SHP77 (cell line): ENCODE data around the gene PEX5.
"Not testable (repeated sequence)": the region's sequence is repeated elsewhere in the genome, so short reads cannot be mapped to it uniquely, and the experiment has no call there.

Experiments used
- DNase-seq, 2 experiments: peaks; one replicate each; lab custom pipeline; 2025; lab: John Stamatoyannopoulos, UW

PEX5 gene

DNA sequence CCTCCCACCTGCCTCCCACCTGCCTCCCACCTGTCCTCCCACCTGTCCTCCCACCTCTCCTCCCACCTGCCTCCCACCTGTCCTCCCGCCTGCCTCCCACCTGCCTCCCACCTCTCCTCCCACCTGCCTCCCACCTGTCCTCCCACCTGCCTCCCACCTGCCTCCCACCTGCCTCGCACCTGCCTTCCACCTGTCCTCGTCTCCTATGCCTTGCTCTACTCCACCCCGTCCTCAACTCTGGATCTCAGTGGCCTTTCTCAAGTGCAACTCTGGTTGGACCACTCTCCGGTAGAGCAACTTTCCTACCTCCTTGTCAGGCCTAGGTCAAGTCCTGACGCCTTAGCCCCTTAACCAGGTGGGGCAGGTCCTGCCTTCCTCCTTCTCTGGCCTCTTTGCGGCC is 29.3 kb upstream of the PEX5 start:
- no peak for DNase-seq

DNA sequence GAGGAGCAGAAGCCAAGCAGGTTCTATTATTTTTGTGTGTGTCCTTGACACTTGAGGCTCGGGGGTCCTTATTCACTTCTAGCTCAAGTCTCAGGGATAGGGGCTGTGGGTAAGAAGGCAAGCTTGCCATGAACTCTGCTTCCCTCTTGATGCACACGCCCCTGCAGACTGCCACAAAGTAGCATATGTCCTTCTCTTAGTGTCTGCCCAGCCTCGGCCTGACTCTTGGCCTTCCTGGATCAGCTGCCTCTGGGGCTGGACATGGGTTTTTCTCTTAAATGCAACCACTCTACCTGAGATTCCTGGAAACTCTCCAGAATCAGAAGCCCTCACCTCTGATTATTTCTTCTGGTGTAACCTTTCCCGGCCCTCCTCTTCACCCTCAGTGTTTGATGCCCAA is 28.2 kb upstream of the PEX5 start:
- no peak for DNase-seq

DNA sequence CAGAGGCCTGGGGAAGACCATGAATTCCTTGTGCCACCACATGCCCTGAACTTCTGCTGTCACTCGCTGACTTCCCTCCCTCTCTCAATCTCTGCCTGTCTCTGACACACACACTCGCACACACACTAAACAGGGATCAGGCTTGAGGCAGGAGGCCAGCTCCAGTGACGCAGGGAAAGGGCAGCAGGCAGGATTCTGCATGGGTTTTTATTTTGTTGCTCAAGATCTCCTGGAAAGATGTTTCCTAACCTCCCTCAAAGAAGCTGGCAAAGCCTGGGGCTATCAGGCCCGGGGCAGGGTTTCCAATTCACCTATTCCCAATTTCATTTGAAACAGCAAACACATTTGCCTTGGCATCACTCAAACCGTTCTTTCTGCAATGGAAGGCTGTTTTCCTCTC is 27.7 kb upstream of the PEX5 start:
- DNase-seq, result no peak

DNA sequence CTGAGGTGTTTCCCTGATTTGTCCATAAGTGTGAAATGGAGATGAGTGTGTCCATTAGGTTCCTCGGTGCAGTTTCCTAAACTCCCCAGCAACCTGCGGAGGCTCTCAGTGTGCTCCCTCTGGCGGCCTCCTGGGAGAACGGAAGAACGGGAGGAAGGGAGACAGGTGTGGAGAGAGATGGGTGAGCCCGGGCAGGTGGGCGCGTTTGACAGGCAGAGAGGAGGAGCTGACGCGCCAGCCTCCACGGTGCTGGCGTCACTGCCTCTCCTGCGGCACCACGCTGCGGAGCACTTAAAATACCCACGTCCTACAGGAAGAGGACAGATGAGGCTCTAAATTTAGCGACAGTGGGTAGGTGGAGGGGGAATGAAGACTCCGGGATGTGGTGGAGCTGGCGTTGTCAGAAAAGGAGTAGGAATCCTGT is 26.8 kb upstream of the PEX5 start:
- DNase-seq, result peak; percentile 22 to 52

DNA sequence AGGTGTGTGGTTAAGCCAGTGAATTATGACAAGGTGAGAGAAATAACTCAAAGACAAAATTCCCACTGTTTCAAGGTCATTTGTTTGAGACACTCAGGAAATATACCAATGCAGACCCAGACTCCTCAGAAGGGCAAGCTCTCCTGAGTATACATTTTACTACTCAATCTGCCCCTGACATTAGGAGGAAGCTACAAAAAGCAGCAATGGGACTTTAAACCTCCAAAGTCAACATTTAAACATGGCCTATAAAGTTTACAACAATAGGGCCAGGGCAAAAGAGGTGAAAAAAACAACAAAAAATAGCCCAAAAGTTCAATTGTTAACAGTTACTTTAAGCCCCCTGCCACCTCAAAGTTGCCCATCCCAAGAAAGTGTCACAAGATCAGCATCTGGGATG is 19.5 kb upstream of the PEX5 start:
- DNase-seq, result no peak

DNA sequence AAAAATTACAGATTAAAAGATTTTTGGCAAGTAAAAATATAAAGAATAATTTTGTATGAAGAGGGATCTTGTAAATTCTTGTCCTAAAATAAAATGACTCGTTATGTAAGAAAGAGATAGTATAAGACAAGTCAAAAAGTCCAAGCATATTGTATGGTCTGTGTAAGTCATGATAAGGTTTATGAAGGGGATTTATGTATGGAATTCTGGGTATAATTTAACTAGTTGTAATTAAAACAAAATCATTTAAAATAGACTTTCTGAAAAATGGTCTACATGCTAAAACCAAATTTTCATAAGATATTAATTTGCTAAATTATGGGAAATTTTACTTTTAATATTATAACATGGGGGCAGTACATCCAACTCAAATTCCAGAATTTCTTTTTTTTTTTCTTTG is 17.6 kb upstream of the PEX5 start:
- no peak for DNase-seq

DNA sequence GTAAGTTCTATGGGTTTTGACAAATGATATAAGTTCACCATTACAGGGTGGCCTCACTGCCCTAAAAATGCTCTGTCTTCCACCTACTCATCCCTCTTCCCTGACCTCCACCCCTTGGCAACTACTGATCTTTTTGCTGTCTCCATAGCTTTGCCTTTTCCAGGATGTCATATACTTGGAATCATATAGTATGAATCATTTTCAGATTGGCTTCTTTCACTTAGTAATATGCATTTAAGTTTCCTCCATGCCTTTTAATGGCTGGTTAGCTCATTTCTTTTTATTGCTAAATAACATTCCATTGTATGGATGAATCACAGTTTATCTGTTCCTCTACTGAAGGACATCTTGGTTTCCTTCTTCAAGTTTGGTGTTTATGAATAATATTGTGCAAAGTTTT is 14.0 kb upstream of the PEX5 start:
- DNase-seq, result no peak

DNA sequence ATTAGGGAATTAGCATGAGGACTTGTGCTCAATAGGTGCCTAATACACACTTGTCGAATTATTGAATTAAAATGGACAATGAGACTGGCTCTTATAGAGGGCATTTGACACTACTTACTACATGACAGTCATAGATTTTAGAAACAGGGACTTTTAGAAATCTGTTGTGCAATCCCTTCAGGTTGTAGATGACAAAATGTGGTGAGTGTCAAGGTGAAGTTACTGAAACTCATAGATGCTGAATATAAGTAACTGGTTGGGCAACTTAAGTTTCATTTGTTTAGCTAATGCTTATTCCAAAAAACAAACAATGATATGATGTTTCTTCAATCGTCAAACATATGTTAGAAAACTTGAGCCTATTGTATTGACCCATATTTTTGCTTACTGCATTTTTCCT is 12.9 kb upstream of the PEX5 start:
- no peak for DNase-seq

DNA sequence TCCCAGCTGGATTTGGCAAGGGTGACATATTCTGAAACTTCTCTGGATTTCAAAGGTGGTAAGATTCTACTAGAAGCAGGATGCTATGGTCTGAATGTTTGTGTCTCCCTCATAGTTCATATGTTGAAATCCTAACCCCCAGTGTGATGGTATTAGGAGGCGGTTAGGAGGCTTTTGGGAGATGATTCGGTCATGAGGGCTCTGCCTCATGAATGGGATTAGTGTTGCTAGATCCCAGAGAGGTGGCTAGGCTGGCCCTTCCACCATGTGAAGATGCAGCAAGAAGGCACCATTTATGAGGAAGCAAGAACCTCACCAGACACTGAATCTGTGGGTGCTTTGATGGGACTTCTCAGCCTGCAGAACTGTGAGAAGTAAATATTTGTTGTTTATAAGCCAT is 11.0 kb upstream of the PEX5 start:
- no peak for DNase-seq

DNA sequence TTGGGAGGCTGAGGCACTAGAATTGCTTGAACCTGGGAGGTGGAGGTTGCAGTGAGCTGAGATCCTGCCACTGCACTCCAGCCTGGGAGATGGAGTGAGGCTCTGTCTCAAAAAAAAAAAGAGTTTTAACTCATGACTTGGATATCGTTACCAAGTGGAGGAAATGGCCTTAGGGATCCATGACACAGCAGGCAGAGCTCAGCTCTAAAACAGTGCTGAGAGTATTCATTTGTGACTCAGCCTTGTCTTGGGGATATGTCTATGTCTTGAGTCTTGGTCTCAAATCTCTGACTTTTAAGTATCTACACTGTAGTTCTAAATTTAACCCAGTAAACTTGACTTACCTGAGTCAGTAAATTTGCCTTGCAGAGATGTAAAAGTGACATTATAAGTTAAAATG is 8.8 kb upstream of the PEX5 start:
- no peak for DNase-seq

DNA sequence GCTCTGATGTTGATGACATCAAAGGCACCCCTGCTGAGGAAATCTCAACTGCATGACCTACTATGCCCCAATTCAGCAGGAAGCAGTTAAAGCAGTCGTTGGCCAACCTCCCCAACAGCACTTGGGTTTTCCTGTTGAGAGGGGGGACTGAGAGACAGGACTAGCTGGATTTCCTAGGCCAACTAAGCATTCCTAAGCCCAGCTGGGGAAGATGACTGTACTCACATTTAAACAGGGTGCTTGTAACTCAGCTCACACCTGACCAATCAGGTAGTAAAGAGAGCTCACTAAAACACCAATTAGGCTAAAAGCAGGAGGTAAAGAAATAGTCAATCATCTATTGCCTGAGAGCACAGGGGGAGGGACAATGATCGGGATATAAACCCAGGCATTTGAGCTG is 3.4 kb upstream of the PEX5 start:
- not testable (repeated sequence) for DNase-seq

DNA sequence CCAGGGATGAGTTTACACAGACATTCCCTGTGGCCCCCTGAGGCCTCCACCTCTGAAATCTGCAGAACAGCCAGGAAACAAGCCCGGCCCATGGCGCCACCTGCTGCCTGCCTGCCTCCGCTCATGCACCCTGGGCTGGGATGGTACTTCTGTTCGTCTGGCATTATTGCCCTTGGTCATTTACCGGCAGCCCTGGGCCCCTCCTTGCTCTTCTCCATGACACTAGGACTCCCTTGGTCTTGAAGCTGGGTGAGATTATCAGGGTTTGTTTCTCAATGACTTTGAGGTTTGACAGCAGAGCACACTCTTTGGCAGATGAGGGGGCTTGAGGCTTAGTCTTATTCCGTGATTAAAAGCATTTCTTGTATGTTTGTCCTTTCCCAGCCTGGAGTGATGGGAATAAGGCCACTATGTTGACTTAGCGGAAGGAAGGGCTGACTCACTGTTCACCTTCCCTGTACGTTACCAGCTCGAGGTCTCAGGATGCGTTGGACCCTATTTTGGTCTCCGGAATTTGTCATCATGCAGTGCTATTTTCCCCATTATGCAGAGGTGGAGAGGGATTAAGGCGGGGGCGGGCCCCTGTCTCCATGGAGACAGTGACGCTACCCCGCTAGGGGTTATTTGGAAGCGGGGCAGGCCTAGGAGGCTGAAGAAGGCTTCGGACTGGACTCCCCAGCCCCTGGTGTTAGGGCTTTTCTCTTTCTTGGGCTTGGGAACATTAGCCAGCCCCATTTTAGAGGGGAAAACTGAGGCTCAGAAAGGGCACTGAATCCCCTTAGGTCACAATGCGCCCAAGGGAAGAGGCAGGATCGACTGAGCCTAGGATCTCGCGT is 706 bp upstream of the PEX5 start:
- peak; percentile 50 to 68 for DNase-seq

DNA sequence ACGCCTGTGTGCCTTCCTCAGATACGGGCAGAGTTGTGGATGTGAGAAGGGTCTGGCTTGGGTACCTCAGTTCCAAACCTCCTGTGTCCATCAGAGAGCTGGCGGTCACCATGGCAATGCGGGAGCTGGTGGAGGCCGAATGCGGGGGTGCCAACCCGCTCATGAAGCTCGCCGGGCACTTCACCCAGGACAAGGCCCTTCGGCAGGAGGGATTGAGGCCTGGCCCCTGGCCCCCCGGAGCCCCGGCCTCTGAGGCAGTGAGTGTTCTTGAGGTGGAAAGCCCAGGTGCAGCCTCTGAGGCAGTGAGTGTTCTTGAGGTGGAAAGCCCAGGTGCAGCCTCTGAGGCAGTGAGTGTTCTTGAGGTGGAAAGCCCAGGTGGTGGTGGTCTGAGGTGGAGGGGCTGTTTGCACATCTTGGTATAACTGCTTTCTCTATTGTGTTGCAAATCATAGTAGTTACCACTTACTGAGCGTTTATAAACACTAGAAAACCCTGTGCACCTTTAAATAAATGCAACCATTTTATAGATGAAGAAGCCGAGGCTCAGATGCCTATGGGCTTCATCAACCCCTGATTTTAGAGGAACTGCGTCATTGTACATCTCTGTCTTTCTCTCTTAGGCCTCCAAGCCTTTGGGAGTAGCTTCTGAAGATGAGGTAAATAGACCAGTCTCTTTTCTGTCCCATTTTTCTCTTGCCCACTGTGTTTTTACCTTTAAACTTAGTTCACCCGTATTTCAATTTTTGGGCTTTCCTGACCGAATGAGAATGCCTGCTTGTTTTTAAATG is 976 bp downstream of the PEX5 start:
- DNase-seq, result no peak

DNA sequence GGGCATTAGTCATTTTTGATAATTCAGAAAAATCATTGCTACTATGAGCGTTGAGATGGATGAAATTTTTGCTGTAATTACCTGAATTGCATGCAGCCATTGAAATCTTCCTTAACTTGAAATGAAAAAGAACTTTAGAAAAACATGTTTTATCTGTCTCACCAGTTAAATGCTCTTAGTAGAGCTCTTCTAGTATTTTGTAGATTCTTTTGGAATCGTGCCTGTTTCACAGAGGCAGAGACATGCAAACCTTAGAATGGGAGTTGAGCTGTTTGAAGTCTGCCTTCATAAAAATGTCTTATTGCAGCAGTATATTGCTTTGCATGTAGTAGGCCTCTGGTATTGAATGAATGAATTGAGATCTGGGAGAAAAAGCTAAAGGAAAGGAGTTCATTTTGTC is 4.2 kb downstream of the PEX5 start:
- no peak for DNase-seq

DNA sequence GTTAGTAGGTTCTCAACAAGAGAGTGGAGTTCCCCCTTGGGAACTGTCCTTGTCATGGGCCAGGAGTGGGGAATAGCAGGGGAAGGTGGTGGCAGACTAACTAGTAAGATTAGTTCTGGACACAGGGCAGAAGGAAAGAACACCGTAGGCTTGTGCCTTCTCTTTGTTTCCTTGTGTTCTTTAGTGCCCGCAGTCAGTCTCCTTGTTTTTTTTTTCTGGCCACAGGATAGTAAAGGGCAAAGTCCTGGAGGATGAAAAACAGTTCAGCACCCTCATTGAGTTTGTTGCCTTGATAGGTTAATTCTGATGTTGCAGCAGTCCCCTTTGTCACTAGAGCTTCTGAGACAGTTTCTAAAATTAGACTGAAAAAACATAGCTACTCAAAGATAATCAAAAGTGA is 8.4 kb downstream of the PEX5 start:
- DNase-seq, result no peak

DNA sequence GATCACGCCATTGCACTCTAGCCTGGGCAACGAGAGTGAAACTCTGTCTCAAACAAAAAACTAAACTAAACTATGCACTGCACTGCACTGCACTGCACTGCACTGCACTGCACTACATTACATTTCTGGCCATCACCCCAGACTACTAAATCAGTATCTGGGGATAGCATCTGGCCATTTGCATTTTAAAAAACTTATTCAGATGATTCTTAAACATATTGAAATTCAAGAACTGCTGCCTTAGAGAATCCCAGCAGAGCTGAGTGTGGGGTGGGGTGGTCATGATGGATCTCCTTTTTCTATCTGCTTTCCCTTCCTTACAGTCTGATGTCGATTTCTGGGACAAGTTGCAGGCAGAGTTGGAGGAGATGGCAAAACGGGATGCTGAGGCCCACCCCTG is 13.6 kb downstream of the PEX5 start:
- no peak for DNase-seq

DNA sequence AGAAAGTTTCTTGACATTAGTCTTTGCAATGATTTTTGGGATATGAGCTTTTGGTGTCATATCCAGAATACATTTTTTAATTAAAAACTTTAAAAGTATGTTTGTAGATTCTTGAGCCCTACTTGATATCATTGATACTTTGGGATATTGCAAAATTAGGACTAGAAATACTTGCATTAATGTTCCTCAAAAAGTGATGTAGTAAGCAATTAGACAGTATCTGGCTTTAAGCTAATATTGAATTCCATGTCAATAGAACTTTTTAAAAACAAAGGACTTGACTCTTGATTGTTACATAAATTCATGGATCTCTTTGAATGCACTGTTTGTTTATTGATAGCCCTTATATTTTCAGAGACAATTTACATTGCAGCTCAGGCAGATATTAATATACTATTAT is 15.6 kb downstream of the PEX5 start:
- no peak for DNase-seq

DNA sequence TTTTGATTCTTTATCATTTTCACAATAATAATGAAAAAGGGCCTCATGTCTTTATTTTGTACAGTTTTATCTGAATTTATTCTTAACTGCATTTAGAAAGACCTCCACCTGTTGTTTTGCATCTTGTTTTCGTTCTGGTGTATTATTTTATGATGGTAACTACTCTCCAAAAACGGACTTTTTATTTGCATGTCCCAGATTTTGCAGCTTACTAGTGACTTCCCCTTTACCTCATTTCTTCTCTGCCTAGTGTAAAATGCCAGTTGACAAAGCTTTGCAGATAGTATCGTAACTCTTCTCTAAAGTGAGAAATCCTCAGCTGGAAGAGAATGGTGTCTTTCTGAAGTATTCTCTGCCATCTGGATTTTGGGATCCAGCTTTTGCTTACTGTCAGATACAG is 17.2 kb downstream of the PEX5 start:
- no peak for DNase-seq

DNA sequence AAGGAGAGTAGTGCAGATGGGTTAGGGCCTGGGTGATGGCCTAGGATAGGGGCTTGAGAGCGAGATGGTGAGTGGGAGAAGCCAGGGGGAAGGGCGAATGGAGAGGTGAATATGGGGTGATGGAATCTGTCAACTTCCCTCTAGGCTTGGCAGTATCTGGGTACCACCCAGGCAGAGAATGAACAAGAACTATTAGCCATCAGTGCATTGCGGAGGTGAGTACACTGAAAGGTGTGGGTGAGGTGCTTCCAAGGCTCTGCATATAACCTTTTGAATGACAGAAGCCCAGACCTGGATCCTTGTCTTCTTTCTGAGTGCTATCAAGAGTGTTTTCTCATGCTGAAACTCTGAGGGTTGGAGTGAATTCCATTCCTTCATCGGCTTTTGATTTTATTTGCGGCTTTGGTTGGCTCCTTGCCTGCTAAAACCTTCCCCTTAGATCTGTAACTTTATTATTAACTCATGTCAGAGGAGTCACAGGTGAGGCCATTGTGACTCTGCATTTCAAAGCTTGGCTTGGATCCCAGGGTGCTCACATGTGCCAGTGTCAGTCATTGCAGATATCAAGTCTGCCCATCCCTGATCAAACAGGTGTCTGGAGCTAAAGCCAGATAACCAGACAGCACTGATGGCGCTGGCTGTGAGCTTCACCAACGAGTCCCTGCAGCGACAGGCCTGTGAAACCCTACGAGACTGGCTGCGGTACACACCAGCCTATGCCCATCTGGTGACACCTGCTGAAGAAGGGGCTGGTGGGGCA is 18.6 kb downstream of the PEX5 start:
- no peak for DNase-seq

DNA sequence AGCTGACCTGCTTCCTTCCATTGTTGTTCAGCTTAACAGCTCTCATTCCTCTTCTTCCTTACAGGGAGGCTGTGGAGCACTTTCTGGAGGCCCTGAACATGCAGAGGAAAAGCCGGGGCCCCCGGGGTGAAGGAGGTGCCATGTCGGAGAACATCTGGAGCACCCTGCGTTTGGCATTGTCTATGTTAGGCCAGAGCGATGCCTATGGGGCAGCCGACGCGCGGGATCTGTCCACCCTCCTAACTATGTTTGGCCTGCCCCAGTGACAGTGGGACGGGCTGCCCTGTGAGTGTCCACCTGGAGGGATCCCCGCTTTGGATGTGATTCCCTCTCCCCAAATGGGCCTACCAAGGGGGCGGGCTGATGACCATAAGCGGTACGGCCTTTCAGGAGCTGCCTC is 20.5 kb downstream of the PEX5 start:
- no peak for DNase-seq

DNA sequence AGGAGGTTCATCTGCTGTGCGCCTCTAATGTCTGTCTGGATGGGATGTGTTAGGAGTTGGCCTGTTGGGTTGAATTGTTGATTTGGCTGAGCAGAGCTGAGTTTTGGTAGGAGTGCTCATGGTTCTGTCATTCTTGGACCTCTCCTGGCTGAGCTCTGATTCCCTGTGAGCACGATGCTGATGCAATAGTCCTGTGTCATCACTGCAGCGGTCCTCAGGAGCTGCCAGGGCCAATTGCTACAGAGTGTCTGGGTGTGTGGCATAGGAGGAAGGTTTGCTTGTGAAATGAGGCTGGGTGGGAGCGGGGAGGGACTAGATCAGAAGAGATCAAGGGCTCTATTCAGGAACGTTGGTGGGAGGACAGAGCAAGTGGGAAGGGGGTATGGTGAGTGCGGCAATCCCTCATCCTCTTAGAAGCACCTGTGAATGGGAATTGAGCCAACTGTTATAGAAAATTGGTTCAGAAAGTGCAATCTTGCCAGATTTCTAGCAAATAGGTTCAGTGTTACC is 21.2 kb downstream of the PEX5 start:
- no peak for DNase-seq

DNA sequence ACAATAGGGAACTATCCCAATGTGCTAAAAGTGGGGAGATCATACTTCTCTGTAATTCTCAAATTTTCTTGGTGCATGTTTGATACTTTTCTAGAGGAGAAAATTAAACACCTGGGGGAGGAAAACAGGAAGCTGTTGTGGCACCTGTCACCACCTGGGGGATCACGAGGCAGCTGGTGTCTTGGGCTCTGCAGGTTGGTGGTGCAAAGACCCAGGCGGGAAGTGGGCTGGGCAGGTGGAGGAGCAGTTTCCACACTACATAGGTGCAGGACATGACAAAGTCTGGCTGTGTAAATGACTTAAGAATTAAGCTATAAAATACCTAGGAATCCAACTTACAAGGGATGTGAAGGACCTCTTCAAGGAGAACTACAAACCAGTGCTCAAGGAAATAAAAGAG is 23.2 kb downstream of the PEX5 start:
- no peak for DNase-seq

DNA sequence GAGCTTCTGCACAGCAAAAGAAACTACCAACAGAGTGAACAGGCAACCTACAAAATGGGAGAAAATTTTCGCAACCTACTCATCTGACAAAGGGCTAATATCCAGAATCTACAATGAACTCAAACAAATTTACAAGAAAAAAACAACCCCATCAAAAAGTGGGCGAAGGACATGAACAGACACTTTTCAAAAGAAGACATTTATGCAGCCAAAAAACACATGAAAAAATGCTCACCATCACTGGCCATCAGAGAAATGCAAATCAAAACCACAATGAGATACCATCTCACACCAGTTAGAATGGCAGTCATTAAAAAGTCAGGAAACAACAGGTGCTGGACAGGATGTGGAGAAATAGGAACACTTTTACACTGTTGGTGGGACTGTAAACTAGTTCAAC is 24.3 kb downstream of the PEX5 start:
- DNase-seq, result not testable (repeated sequence)
